HG03565 (cell line): ENCODE measurements around the gene MEF2B.
"Not testable (repeated sequence)": the region's sequence is repeated elsewhere in the genome, so short reads cannot be mapped to it uniquely, and the experiment has no call there.

Experiments
- ATAC-seq: cut with Tn5 transposase; IDR thresholded peaks from one replicate; pipeline ENCODE4 v1.9.1; 2021; ENCODE audit warnings: mild to moderate bottlenecking, moderate library complexity; ENCODE audit not compliant: unreplicated experiment

Gene MEF2B

GRCh38 chr19:19102566-19102965 lies 67.5 kb downstream of the MEF2B start:
- not testable (repeated sequence) for ATAC-seq

DNA sequence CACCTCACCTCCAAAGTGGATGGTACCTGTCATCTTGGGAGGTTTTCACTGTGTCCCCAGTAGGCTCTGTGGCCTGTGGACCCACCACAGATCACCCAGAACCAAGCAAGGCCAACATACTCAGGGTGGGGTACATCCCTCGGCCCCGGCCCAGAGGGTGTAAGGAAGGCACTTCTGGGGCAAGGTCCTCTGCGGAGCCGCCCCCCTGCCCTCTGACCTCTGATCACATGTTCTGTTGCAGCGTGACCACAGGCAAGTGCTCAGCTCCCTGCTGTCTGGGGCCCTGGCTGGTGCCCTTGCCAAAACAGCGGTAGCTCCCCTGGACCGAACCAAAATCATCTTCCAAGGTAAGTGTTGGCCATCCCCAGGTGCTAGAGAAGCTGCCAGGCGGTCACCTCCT lies 68.5 kb downstream of the MEF2B start:
- ATAC-seq, result no peak

DNA sequence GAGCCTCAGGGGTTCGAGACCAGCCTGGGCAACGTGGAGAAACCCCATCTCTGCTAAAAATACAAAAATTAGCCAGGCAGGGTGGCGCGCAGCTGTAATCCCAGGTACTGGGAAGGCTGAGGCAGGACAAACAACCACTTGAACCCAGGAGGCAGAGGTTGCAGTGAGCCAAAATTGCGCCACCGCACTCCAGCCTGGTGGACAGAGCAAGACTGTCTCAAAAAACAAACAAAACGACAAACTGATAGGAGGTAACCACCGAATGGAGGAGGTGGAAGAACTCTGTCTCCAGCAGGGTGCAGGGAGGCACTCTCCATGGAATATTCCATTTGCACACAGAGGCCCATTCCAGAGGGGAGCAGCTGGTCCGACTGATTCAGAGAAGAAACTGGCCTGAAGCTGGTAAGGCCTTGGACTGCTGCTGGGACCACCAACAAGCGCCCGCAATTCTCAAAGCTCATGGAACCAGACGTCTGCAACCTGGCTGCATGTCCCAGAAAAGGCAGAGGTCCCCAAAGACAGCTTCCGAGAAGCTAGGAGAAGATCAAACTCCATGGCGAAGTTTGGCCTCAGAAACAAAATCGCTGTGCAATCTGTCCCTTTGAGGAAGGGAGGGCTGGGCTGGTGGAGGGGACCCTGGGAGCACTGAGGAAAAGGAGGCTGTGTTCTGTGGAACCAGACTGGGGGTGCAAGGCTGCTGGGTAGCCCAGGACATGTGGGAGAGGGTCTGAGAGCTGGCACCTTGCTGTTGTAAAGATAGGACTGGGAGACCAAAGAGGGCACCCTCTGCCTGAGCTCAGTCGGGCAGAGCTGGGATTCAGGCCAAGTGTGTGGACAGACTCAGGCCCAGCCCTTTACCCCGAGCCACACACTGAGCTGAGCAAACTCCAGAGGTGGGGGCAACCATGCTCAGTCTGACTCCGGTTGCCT lies 71.1 kb downstream of the MEF2B start:
- no peak for ATAC-seq

DNA sequence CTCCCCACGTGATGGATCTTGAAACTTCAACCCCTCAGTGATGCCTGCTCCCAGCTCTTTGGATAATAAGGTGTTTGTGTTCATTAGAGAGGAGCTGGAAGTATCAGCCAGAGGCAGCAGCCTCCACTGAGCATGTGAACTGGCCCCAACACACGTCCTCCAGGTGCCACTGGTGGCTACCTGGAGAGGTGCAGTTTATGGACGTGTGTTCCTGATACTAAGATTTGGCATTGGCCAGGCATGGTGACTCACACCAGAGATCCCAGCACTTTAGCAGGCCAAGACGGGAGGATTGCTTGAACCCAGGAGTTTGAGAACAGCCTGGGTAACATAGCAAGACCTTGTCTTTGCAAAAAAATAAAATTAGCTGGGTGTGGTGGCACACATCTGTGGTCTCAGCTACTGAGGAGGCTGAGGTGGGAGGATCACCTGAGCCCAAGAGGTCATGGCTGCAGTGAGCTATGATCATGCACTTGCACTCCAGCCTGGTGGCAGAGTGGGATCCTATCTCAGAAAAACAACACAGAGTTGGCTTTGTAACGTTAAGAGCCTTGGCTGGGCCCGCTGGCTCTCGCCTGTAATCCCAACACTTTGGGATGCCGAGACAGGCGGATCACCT lies 71.9 kb downstream of the MEF2B start:
- ATAC-seq, result no peak

DNA sequence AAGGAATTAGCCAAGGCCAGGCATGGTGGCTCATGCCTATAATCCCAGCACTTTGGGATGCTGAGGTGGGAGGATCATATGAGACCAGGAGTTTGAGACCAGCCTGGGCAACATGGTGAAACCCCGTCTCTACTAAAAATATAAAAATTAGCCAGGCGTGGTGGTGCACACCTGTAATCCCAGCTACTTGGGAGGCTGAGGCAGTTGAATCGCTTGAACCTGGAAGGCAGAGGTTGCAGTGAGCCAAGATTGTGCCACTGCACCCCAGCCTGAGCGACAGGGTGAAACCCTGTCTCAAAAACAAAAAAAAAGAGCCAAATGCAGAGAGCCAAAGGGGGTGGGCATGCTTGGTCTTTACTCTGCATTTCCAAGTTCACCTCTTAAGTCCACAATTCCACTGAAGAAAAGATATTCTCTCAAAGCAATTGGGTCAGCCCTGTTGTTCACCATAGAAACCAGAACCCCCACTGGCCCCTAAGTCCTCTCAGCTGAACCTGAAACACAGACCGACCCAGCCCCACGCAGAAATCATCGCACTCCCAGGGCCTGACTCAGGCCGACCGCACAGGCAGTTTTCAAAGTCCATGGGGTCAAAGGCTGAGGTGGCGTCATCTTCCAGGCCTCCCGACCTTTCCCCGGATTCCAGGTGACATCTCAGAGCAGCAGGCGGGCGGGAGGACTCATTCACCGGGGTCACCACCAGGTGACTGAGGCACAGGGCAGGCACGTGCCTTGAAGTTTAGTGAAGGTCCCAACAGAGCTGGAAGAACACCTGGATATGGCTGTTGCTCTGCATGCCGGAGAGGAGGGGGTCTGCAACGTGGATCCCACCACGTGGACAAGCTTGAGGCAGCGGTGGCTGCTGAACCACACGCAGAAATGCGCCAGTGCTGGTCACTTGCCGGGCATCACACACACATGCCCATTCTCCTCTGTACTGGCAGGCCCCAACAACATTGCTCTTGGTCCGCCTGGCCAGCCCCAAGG lies 73.1 kb downstream of the MEF2B start:
- no peak for ATAC-seq

DNA sequence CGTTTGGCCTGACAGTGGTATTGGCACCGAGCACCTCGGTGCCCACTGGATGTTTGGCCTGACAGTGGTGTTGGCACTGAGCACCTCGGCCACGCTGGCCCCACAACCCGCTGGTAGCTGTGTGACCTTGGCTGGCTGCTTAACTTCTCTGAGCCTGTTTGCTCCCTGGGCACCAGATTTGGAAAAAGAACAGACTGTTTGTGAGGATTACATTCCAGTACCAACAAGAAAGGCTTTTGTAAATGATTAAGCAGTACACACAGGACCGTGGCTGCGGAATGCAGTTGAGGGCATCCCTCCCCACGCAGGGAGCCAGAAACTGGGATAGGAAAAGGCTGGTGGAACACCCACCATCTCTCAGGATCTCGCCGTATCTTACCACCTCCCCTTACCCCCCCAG lies 74.4 kb downstream of the MEF2B start:
- ATAC-seq, result no peak
